ENCODE data around the gene CNKSR1.

Gene CNKSR1

GRCh38 chr1:26160527-26161414, 16.5 kb upstream of the CNKSR1 start:
- DNase-seq = no peak

GRCh38 chr1:26161415-26162219, 15.7 kb upstream of the CNKSR1 start:
- peak; percentile 53 for DNase-seq

- no peak for DNase-seq
Observed at GRCh38 chr1:26162220-26162709, 15.0 kb upstream of the CNKSR1 start.

GRCh38 chr1:26163684-26164035, 13.6 kb upstream of the CNKSR1 start:
- no peak for DNase-seq

- peak; percentile 19 for DNase-seq
Observed at GRCh38 chr1:26164036-26164860, 13.0 kb upstream of the CNKSR1 start.

GRCh38 chr1:26164861-26165842, 12.1 kb upstream of the CNKSR1 start:
- no peak for DNase-seq

- DNase-seq = no peak
Observed at GRCh38 chr1:26166719-26167281, 10.5 kb upstream of the CNKSR1 start.

GRCh38 chr1:26168410-26169197, 8.7 kb upstream of the CNKSR1 start, which contains the start of gene C1orf232:
Gene C1orf232 (minus strand): TSS chr1:26168963. CDS start chr1:26168499, 464 bp downstream.
- no peak for DNase-seq

- no peak for DNase-seq
Observed at GRCh38 chr1:26169198-26169554, 8.1 kb upstream of the CNKSR1 start.

GRCh38 chr1:26169669-26170471, 7.4 kb upstream of the CNKSR1 start, which contains the start of gene ZNF593:
Gene ZNF593 (plus strand): TSS chr1:26169908. CDS start chr1:26169984, 76 bp downstream.
- DNase-seq = peak; percentile 90

GRCh38 chr1:26170472-26170821, 6.8 kb upstream of the CNKSR1 start:
- DNase-seq = no peak

- no peak for DNase-seq
Observed at GRCh38 chr1:26171084-26172072, 5.9 kb upstream of the CNKSR1 start, which contains the start of gene ZNF593OS. Gene ZNF593OS (minus strand): TSS chr1:26171832. CDS start chr1:26171661, 171 bp downstream.

GRCh38 chr1:26175346-26175745, 1.9 kb upstream of the CNKSR1 start:
- DNase-seq = no peak

GRCh38 chr1:26180010-26180506, 2.8 kb downstream of the CNKSR1 start:
- DNase-seq = no peak

GRCh38 chr1:26181586-26182382, 4.5 kb downstream of the CNKSR1 start:
- no peak for DNase-seq

GRCh38 chr1:26182383-26182696, 5.0 kb downstream of the CNKSR1 start:
- no peak for DNase-seq

GRCh38 chr1:26184086-26184485, 6.8 kb downstream of the CNKSR1 start:
- DNase-seq = no peak
